WERI-Rb-1 (cell line): ENCODE measurements around the gene MBTPS1.

Source experiments
- DNase-seq: peaks from one replicate; pipeline ENCODE4 v3.0.0-alpha.2; 2020
- H3K27ac ChIP-seq: fragments of 250-450 bp; sonication (Bioruptor Pico); 2 replicates; pipeline ENCODE4 v1.5.1; 2020; ENCODE audit warnings: mild to moderate bottlenecking, moderate library complexity
- H3K27me3 ChIP-seq: fragments of 250-450 bp; sonication (Bioruptor Pico); 2 replicates; pipeline ENCODE4 v1.5.1; 2021; ENCODE audit warnings: mild to moderate bottlenecking, low read depth, moderate library complexity; ENCODE audit not compliant: insufficient read depth, severe bottlenecking
- H3K36me3 ChIP-seq: fragments of 250-450 bp; sonication (Bioruptor Pico); 2 replicates; pipeline ENCODE4 v1.5.1; 2020; ENCODE audit warnings: mild to moderate bottlenecking, moderate library complexity
- H3K4me3 ChIP-seq: 2 replicates; pipeline ENCODE4 v1.5.1; 2011; ENCODE audit warnings: low read depth, mild to moderate bottlenecking, control low read depth, low read length
- H3K9me3 ChIP-seq: fragments of 250-450 bp; sonication (Bioruptor Pico); 2 replicates; pipeline ENCODE4 v1.5.1; 2021; ENCODE audit warnings: mild to moderate bottlenecking, moderate library complexity; ENCODE audit not compliant: severe bottlenecking
- TF ChIP-seq, protein P1 (sequence below): IDR thresholded peaks from 2 replicates; pipeline ENCODE4 v1.5.1; 2011; ENCODE audit warnings: low read depth, mild to moderate bottlenecking, control low read depth, inconsistent platforms, low read length

Gene MBTPS1

GRCh38 chr16:84036982-84037425 lies 79.7 kb downstream of the MBTPS1 start:
- no peak for DNase-seq

GRCh38 chr16:84036131-84036530 lies 80.6 kb downstream of the MBTPS1 start:
- Histone ChIP-seq H3K36me3 (no peaks in the 10 kb centered on the region), H3K4me3 (no peak overlapping the region), H3K27me3 (no peaks in the 10 kb centered on the region), H3K9me3 (no peaks in the 10 kb centered on the region), H3K27ac (no peak overlapping the region)
- DNase-seq: no peak
- TF ChIP-seq, protein P1, sequence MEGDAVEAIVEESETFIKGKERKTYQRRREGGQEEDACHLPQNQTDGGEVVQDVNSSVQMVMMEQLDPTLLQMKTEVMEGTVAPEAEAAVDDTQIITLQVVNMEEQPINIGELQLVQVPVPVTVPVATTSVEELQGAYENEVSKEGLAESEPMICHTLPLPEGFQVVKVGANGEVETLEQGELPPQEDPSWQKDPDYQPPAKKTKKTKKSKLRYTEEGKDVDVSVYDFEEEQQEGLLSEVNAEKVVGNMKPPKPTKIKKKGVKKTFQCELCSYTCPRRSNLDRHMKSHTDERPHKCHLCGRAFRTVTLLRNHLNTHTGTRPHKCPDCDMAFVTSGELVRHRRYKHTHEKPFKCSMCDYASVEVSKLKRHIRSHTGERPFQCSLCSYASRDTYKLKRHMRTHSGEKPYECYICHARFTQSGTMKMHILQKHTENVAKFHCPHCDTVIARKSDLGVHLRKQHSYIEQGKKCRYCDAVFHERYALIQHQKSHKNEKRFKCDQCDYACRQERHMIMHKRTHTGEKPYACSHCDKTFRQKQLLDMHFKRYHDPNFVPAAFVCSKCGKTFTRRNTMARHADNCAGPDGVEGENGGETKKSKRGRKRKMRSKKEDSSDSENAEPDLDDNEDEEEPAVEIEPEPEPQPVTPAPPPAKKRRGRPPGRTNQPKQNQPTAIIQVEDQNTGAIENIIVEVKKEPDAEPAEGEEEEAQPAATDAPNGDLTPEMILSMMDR: no peak

More at GRCh38 chr16:84036982-84037425, 79.7 kb downstream of the MBTPS1 start:
- Histone ChIP-seq H3K27me3 (no peaks in the 10 kb centered on the region), H3K4me3 (no peak overlapping the region), H3K27ac (no peak overlapping the region), H3K9me3 (no peaks in the 10 kb centered on the region), H3K36me3 (no peaks in the 10 kb centered on the region)
- TF ChIP-seq, protein P1: no peak

GRCh38 chr16:84034516-84034915 lies 82.2 kb downstream of the MBTPS1 start:
- no peak overlapping the region for H3K27ac ChIP-seq
- H3K27me3 ChIP-seq: no peaks in the 10 kb centered on the region
- TF ChIP-seq, protein P1: no peak
- no peak overlapping the region for H3K4me3 ChIP-seq
- H3K36me3 ChIP-seq: no peaks in the 10 kb centered on the region
- no peak for DNase-seq
- H3K9me3 ChIP-seq: no peaks in the 10 kb centered on the region

- TF ChIP-seq, protein P1: no peak
- H3K9me3 ChIP-seq: no peaks in the 10 kb centered on the region
Observed at GRCh38 chr16:84033251-84034195, 83.2 kb downstream of the MBTPS1 start.

GRCh38 chr16:84032458-84033178 lies 84.1 kb downstream of the MBTPS1 start:
- TF ChIP-seq, protein P1: no peak
- no peaks in the 10 kb centered on the region for H3K9me3 ChIP-seq
- no peak for DNase-seq
- no peaks in the 10 kb centered on the region for H3K27me3 ChIP-seq
- H3K27ac ChIP-seq: no peak overlapping the region
- H3K4me3 ChIP-seq: no peak overlapping the region
- no peaks in the 10 kb centered on the region for H3K36me3 ChIP-seq

More at GRCh38 chr16:84033251-84034195, 83.2 kb downstream of the MBTPS1 start:
- Histone ChIP-seq H3K27me3 (no peaks in the 10 kb centered on the region), H3K4me3 (no peak overlapping the region), H3K27ac (no peak overlapping the region), H3K36me3 (no peaks in the 10 kb centered on the region)
- no peak for DNase-seq
